Stimulated activated CD8-positive, alpha-beta memory T cell treated with anti-CD3 and anti-CD28 coated beads, Interleukin-7, amount 100 ng/mL, for 4 hours (primary cell): ENCODE data around the gene SLIT1.

Source experiments
- DNase-seq, 2 donors: peaks; one replicate each; pipeline ENCODE4 v3.0.0-alpha.2; 2020; ENCODE audit warnings: low read depth in 2 of 2

The SLIT1 gene

GRCh38 chr10:96973809-96974747 is 211.7 kb downstream of the SLIT1 start:
- no peak for DNase-seq

- no peak for DNase-seq
Measured at GRCh38 chr10:96972264-96972663, 213.5 kb downstream of the SLIT1 start.

GRCh38 chr10:96971324-96971723 is 214.4 kb downstream of the SLIT1 start:
- DNase-seq: no peak

GRCh38 chr10:96968682-96969423 is 216.9 kb downstream of the SLIT1 start:
- DNase-seq: no peak

GRCh38 chr10:96967847-96968246 is 217.9 kb downstream of the SLIT1 start:
- DNase-seq: no peak

GRCh38 chr10:96964131-96964530 is 221.6 kb downstream of the SLIT1 start:
- DNase-seq: no peak

- no peak for DNase-seq
Measured at GRCh38 chr10:96960872-96961271, 224.9 kb downstream of the SLIT1 start.

- DNase-seq: no peak
Measured at GRCh38 chr10:96959733-96960132, 226.0 kb downstream of the SLIT1 start.

- DNase-seq: no peak
Measured at GRCh38 chr10:96958071-96958470, 227.7 kb downstream of the SLIT1 start.

GRCh38 chr10:96955794-96956193 is 230.0 kb downstream of the SLIT1 start:
- DNase-seq: no peak

GRCh38 chr10:96951954-96952353 is 233.8 kb downstream of the SLIT1 start:
- DNase-seq: no peak

- DNase-seq: no peak
Measured at GRCh38 chr10:96949039-96949683, 236.6 kb downstream of the SLIT1 start.
